ENCODE results near the gene AUTS2. TPM values are rescaled to one million over a fixed set of nuclear protein-coding genes. Genes with fewer than 3 reads are reported as not detected.
A peak's percentile ranks its signal among the peaks of the same experiment; 100 is the strongest.

The AUTS2 gene
- total RNA-seq, 1 donor from 2014 or later = 94.1 TPM

GRCh38 chr7:69799048-69799697 is 200.9 kb downstream of the AUTS2 start:
- Mint-ChIP-seq H3K4me3 (no peak overlapping the region), H3K27ac (no peak overlapping the region), H3K4me1 (ENCODE audit: unreplicated experiment) (peaks cover 31% of the 10 kb centered on the region), H3K9me3 (no peaks in the 10 kb centered on the region), H3K36me3 (no peaks in the 10 kb centered on the region), H3K27me3 (no peaks in the 10 kb centered on the region)
- TF ChIP-seq CTCF (conservative IDR thresholded peaks at IDR 0.05) = no peak
- DNase-seq (ENCODE audit: extremely low spot score, unreplicated experiment) = no peak

DNA sequence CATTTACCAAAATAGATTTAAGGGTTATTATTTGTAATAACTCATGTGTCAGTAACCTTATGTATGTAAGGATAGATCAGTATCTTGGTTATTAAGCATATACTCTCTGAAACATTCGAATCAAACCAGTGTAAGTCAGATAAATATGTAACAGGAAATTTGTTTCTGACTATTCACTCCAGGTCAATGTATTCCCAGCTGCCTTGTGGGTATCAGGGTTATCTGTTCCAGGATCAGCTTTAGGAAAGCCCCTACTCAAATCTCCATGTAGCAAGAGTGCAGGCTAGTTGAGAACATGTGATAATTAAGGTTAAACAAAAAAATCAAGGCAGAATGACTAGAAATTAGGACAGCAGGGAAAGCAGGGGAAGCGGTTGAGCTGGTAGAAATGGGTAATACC is 201.7 kb downstream of the AUTS2 start:
- peak overlapping the region; percentile 76 for H3K27ac Mint-ChIP-seq
- H3K9me3 Mint-ChIP-seq = no peaks in the 10 kb centered on the region
- H3K36me3 Mint-ChIP-seq = no peaks in the 10 kb centered on the region
- H3K4me1 Mint-ChIP-seq (ENCODE audit: unreplicated experiment) = peaks cover 39% of the 10 kb centered on the region
- DNase-seq (ENCODE audit: extremely low spot score, unreplicated experiment) = no peak
- H3K27me3 Mint-ChIP-seq = no peaks in the 10 kb centered on the region
- peak overlapping the region; percentile 52 for H3K4me3 Mint-ChIP-seq
- TF ChIP-seq CTCF (conservative IDR thresholded peaks at IDR 0.05) = no peak

DNA sequence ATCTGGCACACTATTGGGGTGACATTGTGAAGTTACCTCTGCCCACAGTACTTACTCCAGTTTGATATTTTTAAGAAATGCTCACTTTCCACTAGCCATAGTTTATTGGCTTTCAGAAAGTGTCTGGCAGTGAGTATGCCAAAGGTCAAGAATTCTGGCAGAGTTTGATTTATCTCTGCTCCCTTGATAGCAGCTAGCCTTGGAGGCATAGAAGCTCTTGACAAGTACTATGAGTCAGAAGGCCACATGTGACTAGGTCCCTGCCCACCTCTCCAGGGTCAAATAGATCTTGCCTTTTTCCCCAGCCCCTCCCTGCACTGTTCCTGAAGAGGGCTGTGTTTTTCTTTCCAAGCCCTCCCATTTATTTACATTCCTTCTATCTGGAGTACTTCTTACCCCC is 202.2 kb downstream of the AUTS2 start:
- Mint-ChIP-seq H3K27me3 (no peaks in the 10 kb centered on the region), H3K27ac (peak overlapping the region; percentile 76), H3K4me3 (peak overlapping the region; percentile 52), H3K9me3 (no peaks in the 10 kb centered on the region), H3K4me1 (ENCODE audit: unreplicated experiment) (peaks cover 44% of the 10 kb centered on the region), H3K36me3 (no peaks in the 10 kb centered on the region)
- no peak for TF ChIP-seq CTCF (conservative IDR thresholded peaks at IDR 0.05)
- no peak for DNase-seq (ENCODE audit: extremely low spot score, unreplicated experiment)

DNA sequence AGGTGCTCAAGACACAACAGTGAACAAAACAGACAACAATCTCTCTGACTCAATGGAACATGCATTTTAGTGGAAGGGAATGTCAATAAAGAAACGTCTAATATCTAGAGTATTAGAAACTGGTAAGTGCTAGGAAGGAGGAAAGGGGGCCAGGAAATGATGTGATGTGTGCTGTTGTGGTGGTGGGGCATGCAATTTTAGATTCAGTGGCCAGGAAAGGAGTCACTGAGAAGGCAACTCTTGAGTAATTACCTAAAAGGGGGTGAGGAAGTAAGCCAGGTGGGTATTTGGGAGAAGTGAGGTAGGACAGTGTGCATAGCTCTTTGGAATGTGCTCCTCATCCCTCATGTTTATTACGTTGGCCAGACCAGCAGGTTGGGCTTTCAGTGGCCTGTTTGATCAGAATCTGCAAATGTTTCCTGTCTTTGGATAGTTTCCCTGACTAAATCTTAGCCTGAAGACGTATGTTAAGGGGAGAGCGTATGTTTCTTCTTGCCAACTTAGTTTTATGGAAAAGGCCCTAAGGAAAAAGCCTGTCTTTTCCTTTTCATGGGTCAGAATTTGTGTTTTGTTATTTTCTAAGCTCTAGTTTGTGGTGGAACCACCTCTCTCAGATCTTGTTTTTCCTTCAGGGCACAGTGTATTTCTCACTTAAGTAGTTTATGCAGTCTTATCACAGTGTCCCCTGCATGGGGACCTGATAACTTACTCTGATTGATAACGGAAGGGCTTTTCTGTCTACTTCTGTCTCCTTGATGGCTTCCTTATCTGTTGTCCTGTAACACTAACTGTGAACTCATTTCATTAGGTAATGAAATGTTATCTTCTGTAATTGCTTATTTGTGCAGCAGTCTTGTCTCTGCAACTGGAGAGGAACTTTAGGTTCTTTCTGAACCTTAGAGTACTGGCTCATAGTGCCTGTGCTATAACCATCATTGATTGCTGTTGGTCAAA is 203.7 kb downstream of the AUTS2 start:
- TF ChIP-seq CTCF (conservative IDR thresholded peaks at IDR 0.05) = no peak
- peak overlapping the region; percentile 29 for H3K4me3 Mint-ChIP-seq
- no peak for DNase-seq (ENCODE audit: extremely low spot score, unreplicated experiment)
- H3K36me3 Mint-ChIP-seq = no peaks in the 10 kb centered on the region
- no peaks in the 10 kb centered on the region for H3K9me3 Mint-ChIP-seq
- H3K27me3 Mint-ChIP-seq = no peaks in the 10 kb centered on the region
- H3K4me1 Mint-ChIP-seq (ENCODE audit: unreplicated experiment) = peaks cover 45% of the 10 kb centered on the region
- peak overlapping the region; percentile 29 for H3K27ac Mint-ChIP-seq

DNA sequence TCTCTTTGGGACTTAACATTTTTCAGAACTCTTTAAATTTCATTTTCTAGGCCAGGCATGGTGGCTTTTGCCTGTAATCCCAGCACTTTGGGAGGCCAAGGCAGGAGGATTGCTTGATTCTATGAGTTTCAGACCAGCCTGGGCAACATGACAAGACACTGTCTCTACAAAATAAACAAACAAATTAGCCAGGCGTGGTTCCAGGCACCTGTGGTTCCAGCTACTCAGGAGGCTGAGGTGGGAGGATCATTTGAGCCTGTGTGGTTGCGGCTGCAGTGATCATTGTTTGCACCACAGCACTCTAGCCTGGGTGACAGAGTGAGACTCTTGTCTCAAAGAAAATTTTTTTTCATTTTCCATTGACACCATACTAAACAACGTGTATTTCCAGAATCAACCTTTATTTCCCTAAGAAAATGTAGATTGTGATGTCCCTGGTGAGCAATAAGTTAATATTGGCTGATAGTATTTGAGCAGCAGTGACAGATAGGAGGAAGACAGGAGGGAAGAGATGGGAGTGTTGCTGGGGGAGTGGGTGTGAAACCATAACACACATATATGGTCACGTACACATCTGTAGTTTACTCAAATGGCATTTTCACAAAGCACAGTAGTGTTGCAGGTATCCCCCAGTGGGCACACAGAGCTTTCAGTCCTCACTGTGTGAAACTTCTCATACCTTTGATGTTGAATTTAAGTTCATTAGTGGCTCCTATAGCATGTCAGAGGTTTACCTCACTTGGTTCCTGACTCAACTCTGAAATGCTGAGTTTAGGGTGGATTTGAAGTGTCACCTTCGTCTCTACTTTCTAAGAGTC is 205.6 kb downstream of the AUTS2 start:
- H3K27ac Mint-ChIP-seq = no peak overlapping the region
- peaks cover 4% of the 10 kb centered on the region for H3K36me3 Mint-ChIP-seq
- no peak for DNase-seq (ENCODE audit: extremely low spot score, unreplicated experiment)
- H3K4me1 Mint-ChIP-seq (ENCODE audit: unreplicated experiment) = peaks cover 46% of the 10 kb centered on the region
- H3K9me3 Mint-ChIP-seq = no peaks in the 10 kb centered on the region
- no peaks in the 10 kb centered on the region for H3K27me3 Mint-ChIP-seq
- no peak for TF ChIP-seq CTCF (conservative IDR thresholded peaks at IDR 0.05)
- H3K4me3 Mint-ChIP-seq = no peak overlapping the region
